OCI-LY3 (cell line): ENCODE measurements around the gene GALNTL6.

ENCODE experiments used
- H2AFZ ChIP-seq: fragments of 200-600, 300-600 bp; shearing (Covaris generic); 2 replicates; pipeline ENCODE4 v1.6.0; 2014; ENCODE audit warnings: antibody characterized with exemption, low read depth, low read length
- H3K27ac ChIP-seq: fragments of 200-600, 300-600 bp; sonication (generic); 2 replicates; pipeline ENCODE4 v1.5.1; 2014; ENCODE audit warnings: mild to moderate bottlenecking, low read length, moderate library complexity, mixed read lengths
- H3K27me3 ChIP-seq: fragments of 200-600, 300-600 bp; sonication (generic); 2 replicates; pipeline ENCODE4 v1.6.1; 2014; ENCODE audit warnings: low read depth, low read length, mixed read lengths
- H3K36me3 ChIP-seq: fragments of 200-600, 300-600 bp; sonication (generic); replicated peaks from 2 replicates; pipeline ENCODE3; 2014; ENCODE audit warnings: low read depth, low read length, mixed read lengths
- H3K4me1 ChIP-seq: fragments of 300-600, 200-600 bp; sonication (generic); 2 replicates; pipeline ENCODE4 v1.6.1; 2014; ENCODE audit warnings: low read length, mixed read lengths
- H3K4me2 ChIP-seq: fragments of 200-600, 300-600 bp; sonication (generic); 2 replicates; pipeline ENCODE4 v1.6.1; 2014; ENCODE audit warnings: low read length, mixed read lengths
- H3K4me3 ChIP-seq: fragments of 300-600, 200-600 bp; sonication (generic); 2 replicates; pipeline ENCODE4 v1.5.1; 2014; ENCODE audit warnings: antibody characterized with exemption, mild to moderate bottlenecking, low read length, moderate library complexity
- H3K79me2 ChIP-seq: fragments of 300-600, 200-600 bp; shearing (Covaris generic); 2 replicates; pipeline ENCODE4 v1.6.1; 2014; ENCODE audit warnings: mild to moderate bottlenecking, low read length, mixed read lengths
- H3K9ac ChIP-seq: fragments of 300-600, 200-600 bp; shearing (Covaris generic); 2 replicates; pipeline ENCODE4 v1.6.0; 2014; ENCODE audit warnings: mild to moderate bottlenecking, low read length, moderate library complexity
- H3K9me3 ChIP-seq: fragments of 200-600, 300-600 bp; shearing (Covaris generic); 2 replicates; pipeline ENCODE4 v1.6.1; 2014; ENCODE audit warnings: low read length, mixed read lengths; ENCODE audit not compliant: insufficient read depth
- H4K20me1 ChIP-seq: fragments of 200-600, 300-600 bp; sonication (generic); 2 replicates; pipeline ENCODE4 v1.6.1; 2016; ENCODE audit warnings: low read length, mixed read lengths; ENCODE audit not compliant: insufficient read depth
- EZH2phosphoT487 ChIP-seq: fragments of 200-600 bp; shearing (Covaris generic); IDR thresholded peaks from 2 replicates; pipeline ENCODE4 v1.6.1; 2018; ENCODE audit warnings: antibody characterized with exemption, mixed run types, low read depth
- TF ChIP-seq, protein P1 (sequence below): fragments of 200-600, 300-600 bp; sonication (generic); IDR thresholded peaks from 2 replicates; pipeline ENCODE4 v1.5.1; 2014; ENCODE audit warnings: antibody characterized with exemption, low read length, low read depth

GALNTL6 gene

DNA sequence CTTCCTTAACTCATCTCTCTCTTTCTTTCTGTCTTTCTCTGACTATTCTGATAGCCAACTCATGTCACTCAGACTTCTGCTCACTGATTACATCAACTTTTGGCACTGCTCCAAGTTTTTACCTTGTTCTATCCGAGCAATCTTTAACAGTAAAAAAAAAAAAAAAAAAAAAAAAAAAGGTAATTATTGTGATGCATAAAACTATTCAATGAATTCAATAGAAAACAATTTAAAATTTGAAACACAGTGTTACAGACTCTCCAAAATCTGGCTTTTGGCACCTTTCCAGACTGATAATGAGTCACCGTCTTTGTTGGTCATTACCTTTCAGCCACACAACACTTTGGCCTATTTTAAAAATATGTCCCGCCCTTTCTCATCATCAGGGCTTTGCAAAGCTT lies 229.5 kb downstream of the GALNTL6 start:
- Histone ChIP-seq H3K4me1 (no peaks in the 10 kb centered on the region), H3K36me3 (no peaks in the 10 kb centered on the region)
- no peak for TF ChIP-seq EZH2phosphoT487
- TF ChIP-seq, protein P1, sequence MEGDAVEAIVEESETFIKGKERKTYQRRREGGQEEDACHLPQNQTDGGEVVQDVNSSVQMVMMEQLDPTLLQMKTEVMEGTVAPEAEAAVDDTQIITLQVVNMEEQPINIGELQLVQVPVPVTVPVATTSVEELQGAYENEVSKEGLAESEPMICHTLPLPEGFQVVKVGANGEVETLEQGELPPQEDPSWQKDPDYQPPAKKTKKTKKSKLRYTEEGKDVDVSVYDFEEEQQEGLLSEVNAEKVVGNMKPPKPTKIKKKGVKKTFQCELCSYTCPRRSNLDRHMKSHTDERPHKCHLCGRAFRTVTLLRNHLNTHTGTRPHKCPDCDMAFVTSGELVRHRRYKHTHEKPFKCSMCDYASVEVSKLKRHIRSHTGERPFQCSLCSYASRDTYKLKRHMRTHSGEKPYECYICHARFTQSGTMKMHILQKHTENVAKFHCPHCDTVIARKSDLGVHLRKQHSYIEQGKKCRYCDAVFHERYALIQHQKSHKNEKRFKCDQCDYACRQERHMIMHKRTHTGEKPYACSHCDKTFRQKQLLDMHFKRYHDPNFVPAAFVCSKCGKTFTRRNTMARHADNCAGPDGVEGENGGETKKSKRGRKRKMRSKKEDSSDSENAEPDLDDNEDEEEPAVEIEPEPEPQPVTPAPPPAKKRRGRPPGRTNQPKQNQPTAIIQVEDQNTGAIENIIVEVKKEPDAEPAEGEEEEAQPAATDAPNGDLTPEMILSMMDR: no peak

DNA sequence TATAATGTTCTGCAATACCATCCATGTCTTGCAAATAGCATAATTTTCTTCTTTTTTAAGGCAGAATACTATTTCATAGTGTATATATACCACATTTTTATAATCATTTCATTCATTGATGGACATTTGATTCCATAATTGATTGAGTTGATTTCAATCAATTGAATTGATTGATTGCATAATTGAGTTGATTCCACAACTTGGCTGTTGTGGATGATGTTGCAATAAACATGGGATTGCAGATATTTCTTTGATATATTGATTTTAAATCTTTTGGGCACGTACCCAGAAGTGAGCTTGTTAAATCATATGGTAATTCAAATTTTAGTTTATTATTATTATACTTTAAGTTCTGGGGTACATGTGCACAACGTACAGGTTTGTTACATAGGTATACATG lies 232.8 kb downstream of the GALNTL6 start:
- H4K20me1 ChIP-seq: no peaks in the 10 kb centered on the region
- no peaks in the 10 kb centered on the region for H3K4me1 ChIP-seq
- no peak for TF ChIP-seq EZH2phosphoT487
- TF ChIP-seq, protein P1: no peak
- H3K9me3 ChIP-seq: no peaks in the 10 kb centered on the region
- H3K27ac ChIP-seq: no peak overlapping the region
- H3K27me3 ChIP-seq: no peaks in the 10 kb centered on the region
- H3K79me2 ChIP-seq: no peaks in the 10 kb centered on the region
- no peak overlapping the region for H3K9ac ChIP-seq
- H2AFZ ChIP-seq: no peak overlapping the region
- H3K4me2 ChIP-seq: no peak overlapping the region
- H3K36me3 ChIP-seq: no peaks in the 10 kb centered on the region
- no peak overlapping the region for H3K4me3 ChIP-seq

More for the DNA sequence above, 229.5 kb downstream of the GALNTL6 start:
- Histone ChIP-seq H3K4me3 (no peak overlapping the region), H3K27me3 (no peaks in the 10 kb centered on the region), H3K9me3 (no peaks in the 10 kb centered on the region), H4K20me1 (no peaks in the 10 kb centered on the region), H2AFZ (no peak overlapping the region), H3K9ac (no peak overlapping the region), H3K4me2 (no peak overlapping the region), H3K27ac (no peak overlapping the region), H3K79me2 (no peaks in the 10 kb centered on the region)

DNA sequence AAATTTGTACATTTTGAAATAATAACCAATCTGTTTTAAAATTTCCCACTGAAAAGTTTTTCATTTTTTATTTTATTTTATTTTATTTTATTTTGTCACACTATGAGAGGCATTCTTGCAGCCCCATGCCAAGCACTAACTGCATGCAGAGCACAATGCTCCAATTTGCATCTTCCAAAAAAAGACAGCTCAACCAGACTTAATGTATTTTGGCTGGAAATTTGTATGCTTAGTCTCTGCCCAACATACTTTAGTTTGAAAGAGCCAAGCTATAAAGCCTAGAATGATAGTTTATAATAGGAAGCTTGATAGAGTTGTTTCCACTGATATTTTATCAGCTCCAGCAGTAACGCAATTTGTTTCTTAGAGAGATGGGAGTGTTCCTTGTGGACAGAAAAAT lies 235.5 kb downstream of the GALNTL6 start:
- H3K9ac ChIP-seq: no peak overlapping the region
- TF ChIP-seq EZH2phosphoT487: no peak
- TF ChIP-seq, protein P1: no peak
- H2AFZ ChIP-seq: no peak overlapping the region

DNA sequence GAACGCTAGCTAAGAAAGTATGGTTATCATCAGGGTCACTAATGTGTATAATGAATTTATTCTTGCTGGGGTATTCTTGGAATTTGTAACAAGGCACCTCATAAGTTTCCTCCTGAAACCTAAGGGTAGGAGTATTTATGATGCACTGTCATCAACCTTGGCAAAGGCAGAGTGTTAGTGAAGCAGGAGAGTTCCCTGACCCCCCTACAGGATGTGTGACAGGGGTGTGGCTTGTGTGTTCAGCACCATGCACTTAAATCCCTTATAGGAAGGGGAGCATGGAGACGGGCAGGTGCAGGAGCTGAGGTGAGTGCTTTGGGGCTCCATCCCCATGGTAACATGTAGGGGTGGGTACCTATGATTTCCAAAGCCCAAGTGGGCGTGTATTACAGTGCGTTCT lies 237.7 kb downstream of the GALNTL6 start:
- no peaks in the 10 kb centered on the region for H3K9me3 ChIP-seq
- TF ChIP-seq, protein P1: no peak
- TF ChIP-seq EZH2phosphoT487: no peak

More for the DNA sequence above, 235.5 kb downstream of the GALNTL6 start:
- no peaks in the 10 kb centered on the region for H3K4me1 ChIP-seq
- no peaks in the 10 kb centered on the region for H3K9me3 ChIP-seq
- no peaks in the 10 kb centered on the region for H3K79me2 ChIP-seq
- no peaks in the 10 kb centered on the region for H3K36me3 ChIP-seq
- no peak overlapping the region for H3K4me2 ChIP-seq
- H4K20me1 ChIP-seq: no peaks in the 10 kb centered on the region
- no peak overlapping the region for H3K4me3 ChIP-seq
- H3K27me3 ChIP-seq: no peaks in the 10 kb centered on the region
- no peak overlapping the region for H3K27ac ChIP-seq

More for the DNA sequence above, 237.7 kb downstream of the GALNTL6 start:
- Histone ChIP-seq H3K36me3 (no peaks in the 10 kb centered on the region), H3K27ac (no peak overlapping the region), H3K9ac (no peak overlapping the region), H3K4me1 (peaks cover 7% of the 10 kb centered on the region), H3K4me2 (no peak overlapping the region), H2AFZ (no peak overlapping the region), H3K79me2 (no peaks in the 10 kb centered on the region), H4K20me1 (no peaks in the 10 kb centered on the region), H3K27me3 (no peaks in the 10 kb centered on the region), H3K4me3 (no peak overlapping the region)
